ENCODE measurements around the gene NUDCD3. TPM values are rescaled to one million over a fixed set of nuclear protein-coding genes. Genes with fewer than 3 reads are reported as not detected.

NUDCD3 gene
- total and polyA plus RNA-seq, 7 experiments from 2014 or later = 51.5 to 117 (median 84.4) TPM

DNA sequence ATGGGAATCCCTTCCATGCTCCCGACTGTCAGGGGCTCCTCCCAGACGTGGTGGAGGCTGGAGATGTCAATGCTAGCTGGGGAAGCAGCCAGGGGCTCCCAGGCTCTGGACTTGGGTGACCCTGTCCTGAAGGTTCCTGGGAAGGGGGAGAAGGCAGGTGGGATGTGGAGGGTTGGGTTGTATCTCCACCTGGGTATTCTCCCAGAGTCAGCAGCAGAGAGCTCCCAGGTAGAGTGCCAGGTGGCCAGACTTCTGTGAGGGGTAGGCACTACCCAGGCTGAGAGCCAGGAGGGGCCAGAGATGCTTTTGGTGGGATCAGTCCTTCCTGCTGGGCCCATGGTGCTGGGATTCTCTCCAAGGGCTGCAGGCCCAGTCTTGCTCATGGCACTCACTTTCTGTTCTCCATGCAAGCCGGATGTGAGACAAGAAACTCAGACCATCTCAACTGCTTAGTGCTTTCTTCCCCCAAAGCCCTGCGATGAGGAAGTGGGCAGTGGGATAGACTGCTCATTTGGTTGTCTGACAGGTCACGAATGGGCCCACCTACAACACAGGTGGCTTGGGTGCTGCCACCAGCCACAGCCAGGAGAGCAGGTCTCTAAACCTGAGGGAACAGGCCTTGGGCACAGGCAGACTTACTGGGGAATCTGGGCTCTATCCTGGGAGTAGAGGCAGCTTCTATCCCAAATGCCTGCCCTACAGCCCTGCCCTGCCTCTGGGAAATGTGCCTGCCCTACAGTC, 112.6 kb downstream of the NUDCD3 start:
- ATAC-seq (no peak), DNase-seq (no peak)
- POLR2A ChIA-PET = no interaction called here
- CTCF ChIA-PET = no interaction called here
- peaks cover 0 to 20% (median 0%) of the 10 kb centered on the region in 7 donors for H3K4me1 Mint-ChIP-seq
- Histone ChIP-seq H3K36me3 (ENCODE audit: control insufficient read depth in 2 of 3, insufficient read depth in 3 of 3, low read length in 3 of 3) (peaks cover 0 to 7% (median 0%) of the 10 kb centered on the region in 3 experiments), H3K4me1 (ENCODE audit: control insufficient read depth in 2 of 2, insufficient read depth in 2 of 2, low read length in 2 of 2) (no peaks in the 10 kb centered on the region), H3K27ac (ENCODE audit: low read depth, low read length) (no peak overlapping the region), H3K9me3 (ENCODE audit: control insufficient read depth in 2 of 3, low read length in 3 of 3) (no peaks in the 10 kb centered on the region), H3K4me3 (ENCODE audit: low read length) (no peak overlapping the region), H3K27me3 (ENCODE audit: control insufficient read depth in 2 of 2, insufficient read depth in 2 of 2, low read length in 2 of 2) (no peaks in the 10 kb centered on the region)
- no peaks in the 10 kb centered on the region for H3K36me3 Mint-ChIP-seq
- no peaks in the 10 kb centered on the region for H3K27me3 Mint-ChIP-seq
- peaks cover 0 to 2% (median 0%) of the 10 kb centered on the region in 11 donors for H3K9me3 Mint-ChIP-seq
- no peak overlapping the region for H3K4me3 Mint-ChIP-seq
- peak overlapping the region in 6 of 9 donors; percentile 30 to 83 (median 64) for H3K27ac Mint-ChIP-seq
- intact Hi-C loops (cut with micrococcal nuclease) = loop anchor here in 1 of 2 donors (5.0 kb wide), 1 partner anchor 136 kb away; no protein-coding TSS in a partner anchor

DNA sequence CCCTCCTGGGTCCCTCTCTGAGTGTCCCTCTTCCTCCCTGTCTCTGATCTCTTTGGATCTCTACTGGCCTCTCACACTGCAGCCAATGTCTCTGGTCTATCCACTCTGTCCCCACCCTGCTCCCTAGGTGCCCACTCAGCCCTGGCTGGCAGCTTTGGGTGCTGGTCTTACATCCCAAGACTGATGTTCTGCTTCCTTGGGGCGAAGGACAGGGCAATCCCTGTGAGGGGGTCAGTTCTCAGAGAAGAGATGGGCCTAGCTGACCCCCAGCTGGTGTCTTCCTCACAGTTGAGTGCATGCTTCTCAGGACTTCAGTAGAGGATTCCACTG, 113.4 kb downstream of the NUDCD3 start:
- CTCF ChIA-PET = no interaction called here
- H3K9me3 ChIP-seq (ENCODE audit: control insufficient read depth in 2 of 3, low read length in 3 of 3) = no peaks in the 10 kb centered on the region
- no peak for DNase-seq
- H3K27ac Mint-ChIP-seq = peak overlapping the region in 5 of 9 donors; percentile 59 to 83 (median 71)
- ATAC-seq = no peak
- no peak overlapping the region for H3K4me3 Mint-ChIP-seq
- H3K4me1 Mint-ChIP-seq = peaks cover 0 to 20% (median 0%) of the 10 kb centered on the region in 7 donors
- peaks cover 0 to 2% (median 0%) of the 10 kb centered on the region in 11 donors for H3K9me3 Mint-ChIP-seq
- H3K36me3 Mint-ChIP-seq = no peaks in the 10 kb centered on the region
- POLR2A ChIA-PET = no interaction called here
- H3K27me3 ChIP-seq (ENCODE audit: control insufficient read depth in 2 of 2, insufficient read depth in 2 of 2, low read length in 2 of 2) = no peaks in the 10 kb centered on the region
- H3K4me3 ChIP-seq (ENCODE audit: low read length) = no peak overlapping the region
- no peak overlapping the region for H3K27ac ChIP-seq (ENCODE audit: low read depth, low read length)
- intact Hi-C loops (cut with micrococcal nuclease) = loop anchor here in 1 of 2 donors (5.0 kb wide), 1 partner anchor 135 kb away; no protein-coding TSS in a partner anchor
- no peaks in the 10 kb centered on the region for H3K4me1 ChIP-seq (ENCODE audit: control insufficient read depth in 2 of 2, insufficient read depth in 2 of 2, low read length in 2 of 2)
- no peaks in the 10 kb centered on the region for H3K27me3 Mint-ChIP-seq
- no peaks in the 10 kb centered on the region for H3K36me3 ChIP-seq (ENCODE audit: control insufficient read depth in 2 of 3, insufficient read depth in 3 of 3, low read length in 3 of 3)

DNA sequence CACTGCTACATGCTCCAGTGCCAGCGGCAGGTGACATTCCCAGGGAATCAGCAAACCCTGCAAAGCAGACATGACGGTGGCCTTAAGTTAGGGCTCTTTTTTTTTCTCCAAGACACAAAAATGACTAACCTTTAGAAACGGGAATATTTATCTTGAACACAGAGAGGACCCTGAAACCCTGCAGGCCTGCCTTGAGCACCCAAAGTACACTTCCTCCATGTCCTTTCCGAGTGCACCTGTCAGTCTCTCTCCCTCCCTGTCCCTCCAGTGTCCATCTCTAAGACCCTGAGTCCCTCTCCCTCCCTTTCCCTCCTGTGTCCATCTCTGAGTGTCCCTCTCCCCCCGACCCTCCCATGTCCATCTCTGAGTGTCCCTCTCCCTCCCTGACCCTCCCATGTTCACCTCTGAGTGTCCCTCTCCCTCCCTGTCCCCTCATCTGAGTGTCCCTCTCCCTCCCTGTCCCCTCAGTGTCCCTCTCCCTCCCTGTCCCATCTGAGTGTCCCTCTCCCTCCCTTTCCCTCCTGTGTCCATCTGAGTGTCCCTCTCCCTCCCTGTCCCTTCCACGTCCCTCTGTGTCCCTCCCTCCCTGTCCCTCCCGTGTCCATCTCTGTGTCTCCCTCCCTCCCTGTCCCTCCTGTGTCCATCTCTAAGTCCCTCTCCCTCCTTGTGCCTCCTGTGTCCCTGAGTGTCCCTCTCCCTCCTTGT, 113.9 kb downstream of the NUDCD3 start:
- CTCF ChIA-PET = no interaction called here
- ATAC-seq = no peak

DNA sequence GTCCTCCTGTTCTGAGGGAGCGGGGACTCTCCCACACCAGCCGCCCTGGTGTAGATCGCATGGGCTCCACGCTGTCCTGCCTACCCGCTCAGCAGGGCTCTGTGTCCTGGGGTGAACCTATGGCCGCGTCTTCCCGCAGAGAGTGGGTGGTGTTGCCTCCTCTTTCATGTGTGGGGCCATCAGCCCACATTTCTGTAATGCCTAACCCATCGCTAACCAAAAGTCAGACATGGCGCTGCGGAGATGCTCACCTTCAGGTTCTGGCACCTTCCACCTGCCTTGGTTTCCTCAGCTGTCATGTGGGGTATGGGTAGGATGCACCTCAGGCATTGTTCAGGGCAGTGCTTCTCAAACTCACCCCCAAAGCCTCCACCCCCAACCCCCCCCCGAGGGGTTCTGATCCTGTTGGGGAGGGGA, 114.5 kb downstream of the NUDCD3 start:
- Mint-ChIP-seq H3K36me3 (no peaks in the 10 kb centered on the region), H3K4me3 (peak overlapping the region in 1 of 10 donors; percentile 9), H3K4me1 (peaks cover 0 to 11% (median 0%) of the 10 kb centered on the region in 7 donors), H3K27me3 (peaks cover 0 to 6% (median 3%) of the 10 kb centered on the region in 5 donors), H3K27ac (peak overlapping the region in 2 of 9 donors; percentile 50 to 56), H3K9me3 (peaks cover 0 to 2% (median 0%) of the 10 kb centered on the region in 11 donors)
- intact Hi-C loops (cut with micrococcal nuclease) = loop anchor here in 1 of 2 donors (1.0 to 5.0 kb wide), 2 partner anchors 134 to 189 kb away; no protein-coding TSS in a partner anchor
- POLR2A ChIA-PET = no interaction called here
- Histone ChIP-seq H3K36me3 (ENCODE audit: control insufficient read depth in 2 of 3, insufficient read depth in 3 of 3, low read length in 3 of 3) (no peaks in the 10 kb centered on the region), H3K4me1 (ENCODE audit: control insufficient read depth in 2 of 2, insufficient read depth in 2 of 2, low read length in 2 of 2) (no peaks in the 10 kb centered on the region), H3K4me3 (ENCODE audit: low read length) (no peak overlapping the region), H3K27ac (ENCODE audit: low read depth, low read length) (no peak overlapping the region), H3K9me3 (ENCODE audit: control insufficient read depth in 2 of 3, low read length in 3 of 3) (no peaks in the 10 kb centered on the region), H3K27me3 (ENCODE audit: control insufficient read depth in 2 of 2, insufficient read depth in 2 of 2, low read length in 2 of 2) (no peaks in the 10 kb centered on the region)
- DNase-seq = no peak
- CTCF ChIA-PET = no interaction called here
- no peak for ATAC-seq

More for the DNA sequence above, 113.9 kb downstream of the NUDCD3 start:
- Histone ChIP-seq H3K4me1 (ENCODE audit: control insufficient read depth in 2 of 2, insufficient read depth in 2 of 2, low read length in 2 of 2) (no peaks in the 10 kb centered on the region), H3K4me3 (ENCODE audit: low read length) (no peak overlapping the region), H3K36me3 (ENCODE audit: control insufficient read depth in 2 of 3, insufficient read depth in 3 of 3, low read length in 3 of 3) (no peaks in the 10 kb centered on the region), H3K27ac (ENCODE audit: low read depth, low read length) (no peak overlapping the region), H3K9me3 (ENCODE audit: control insufficient read depth in 2 of 3, low read length in 3 of 3) (no peaks in the 10 kb centered on the region), H3K27me3 (ENCODE audit: control insufficient read depth in 2 of 2, insufficient read depth in 2 of 2, low read length in 2 of 2) (no peaks in the 10 kb centered on the region)
- intact Hi-C loops (cut with micrococcal nuclease) = loop anchor here in 1 of 2 donors (5.0 kb wide), 1 partner anchor 134 kb away; no protein-coding TSS in a partner anchor
- Mint-ChIP-seq H3K27me3 (no peaks in the 10 kb centered on the region), H3K4me3 (no peak overlapping the region), H3K27ac (peak overlapping the region in 4 of 9 donors; percentile 56 to 83 (median 70)), H3K36me3 (no peaks in the 10 kb centered on the region), H3K4me1 (peaks cover 0 to 18% (median 0%) of the 10 kb centered on the region in 7 donors), H3K9me3 (peaks cover 0 to 2% (median 0%) of the 10 kb centered on the region in 11 donors)
- POLR2A ChIA-PET = no interaction called here
- DNase-seq = no peak

DNA sequence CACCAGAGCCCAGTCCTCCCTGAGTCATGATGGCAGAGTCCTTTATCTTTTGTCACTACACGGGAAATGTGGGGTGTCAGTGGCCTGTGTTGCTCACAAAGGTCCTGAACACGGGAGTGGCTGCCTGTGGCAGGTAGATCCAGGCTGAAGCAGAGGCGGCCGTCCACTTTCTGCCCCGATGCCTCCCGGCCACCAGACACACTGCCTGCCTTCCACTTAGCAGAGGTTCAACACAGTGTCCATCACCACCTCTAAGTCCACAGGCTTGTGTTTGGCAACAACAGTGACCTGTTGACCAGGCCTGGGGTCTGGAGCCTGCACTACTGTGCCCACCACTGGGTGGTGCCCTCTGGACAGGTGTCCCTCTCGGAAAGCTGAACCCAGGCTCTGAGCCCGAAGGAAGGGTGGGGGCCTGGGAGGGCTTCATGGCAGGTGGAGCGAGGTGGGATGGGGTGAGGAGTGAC, 115.2 kb downstream of the NUDCD3 start:
- Mint-ChIP-seq H3K27ac (no peak overlapping the region), H3K36me3 (no peaks in the 10 kb centered on the region), H3K4me3 (no peak overlapping the region), H3K27me3 (peaks cover under 1 to 13% (median 10%) of the 10 kb centered on the region in 5 donors), H3K9me3 (peaks cover 0 to 2% (median 0%) of the 10 kb centered on the region in 11 donors), H3K4me1 (peaks cover 0 to 9% (median 0%) of the 10 kb centered on the region in 7 donors)
- no peak for ATAC-seq
- no peaks in the 10 kb centered on the region for H3K9me3 ChIP-seq (ENCODE audit: control insufficient read depth in 2 of 3, low read length in 3 of 3)
- H3K4me3 ChIP-seq (ENCODE audit: low read length) = no peak overlapping the region
- no peaks in the 10 kb centered on the region for H3K27me3 ChIP-seq (ENCODE audit: control insufficient read depth in 2 of 2, insufficient read depth in 2 of 2, low read length in 2 of 2)
- no peak overlapping the region for H3K27ac ChIP-seq (ENCODE audit: low read depth, low read length)
- intact Hi-C loops (cut with micrococcal nuclease) = loop anchor here in 1 of 2 donors (1.0 to 5.0 kb wide), 2 partner anchors 133 to 190 kb away; no protein-coding TSS in a partner anchor
- no peaks in the 10 kb centered on the region for H3K4me1 ChIP-seq (ENCODE audit: control insufficient read depth in 2 of 2, insufficient read depth in 2 of 2, low read length in 2 of 2)
- ChIA-PET POLR2A (no interaction called here), CTCF (no interaction called here)
- H3K36me3 ChIP-seq (ENCODE audit: control insufficient read depth in 2 of 3, insufficient read depth in 3 of 3, low read length in 3 of 3) = no peaks in the 10 kb centered on the region
- DNase-seq = no peak

DNA sequence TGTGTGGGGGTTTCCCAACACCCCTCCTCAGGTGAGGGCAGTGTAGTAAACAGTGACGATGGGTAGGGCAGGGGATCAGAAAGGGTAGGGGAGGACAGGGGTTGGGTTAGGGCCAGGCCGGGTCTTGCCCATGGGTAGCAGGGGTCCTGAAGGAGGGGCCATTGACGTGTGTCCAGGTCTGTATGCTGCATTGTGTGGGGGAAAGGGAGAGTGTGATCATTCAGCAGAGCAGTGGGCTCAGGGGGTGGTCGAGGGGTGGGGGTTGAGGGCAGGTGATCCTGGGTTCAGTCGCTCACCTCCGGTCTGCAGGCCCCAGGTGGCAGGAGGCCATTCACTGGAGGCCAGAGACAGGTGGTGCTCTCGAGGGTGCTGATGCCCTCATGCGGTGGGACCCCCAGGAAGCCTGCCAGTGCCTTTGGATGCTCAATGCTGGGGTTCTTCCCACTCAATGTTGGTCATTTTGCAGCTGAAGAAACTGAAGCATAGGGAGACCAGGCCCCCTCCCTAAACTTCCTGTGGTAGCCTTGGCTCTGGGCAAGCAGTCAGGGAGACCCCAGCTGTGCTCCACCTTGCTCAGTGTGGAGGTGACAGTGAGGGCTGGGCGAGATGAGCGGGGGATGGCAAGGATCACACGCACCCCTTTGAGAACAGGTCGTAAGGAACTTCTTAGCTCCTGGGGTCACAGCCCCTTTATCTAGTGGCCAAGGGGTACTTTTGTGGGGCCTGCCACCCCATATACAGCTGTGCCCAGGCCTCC, 116.3 kb downstream of the NUDCD3 start:
- no peaks in the 10 kb centered on the region for H3K4me1 ChIP-seq (ENCODE audit: control insufficient read depth in 2 of 2, insufficient read depth in 2 of 2, low read length in 2 of 2)
- peaks cover 0 to 8% (median 3%) of the 10 kb centered on the region in 11 donors for H3K9me3 Mint-ChIP-seq
- DNase-seq (no peak), ATAC-seq (no peak)
- no peaks in the 10 kb centered on the region for H3K36me3 Mint-ChIP-seq
- no peak overlapping the region for H3K4me3 Mint-ChIP-seq
- no peaks in the 10 kb centered on the region for H3K36me3 ChIP-seq (ENCODE audit: control insufficient read depth in 2 of 3, insufficient read depth in 3 of 3, low read length in 3 of 3)
- no peak overlapping the region for H3K4me3 ChIP-seq (ENCODE audit: low read length)
- peaks cover 6 to 15% (median 9%) of the 10 kb centered on the region in 7 donors for H3K4me1 Mint-ChIP-seq
- intact Hi-C loops (cut with micrococcal nuclease) = no loop called here
- H3K9me3 ChIP-seq (ENCODE audit: control insufficient read depth in 2 of 3, low read length in 3 of 3) = no peaks in the 10 kb centered on the region
- H3K27me3 ChIP-seq (ENCODE audit: control insufficient read depth in 2 of 2, insufficient read depth in 2 of 2, low read length in 2 of 2) = peaks cover 0 to 4% of the 10 kb centered on the region in 2 donors
- H3K27ac ChIP-seq (ENCODE audit: low read depth, low read length) = no peak overlapping the region
- CTCF ChIA-PET = no interaction called here
- H3K27me3 Mint-ChIP-seq = peaks cover 9 to 24% (median 14%) of the 10 kb centered on the region in 5 donors
- peak overlapping the region in 1 of 9 donors; percentile 46 for H3K27ac Mint-ChIP-seq
- POLR2A ChIA-PET = no interaction called here

Data from naive thymus-derived CD4-positive, alpha-beta T cell (primary cell).